Esophagus muscularis mucosa (tissue), 4 donors: ENCODE data around the gene CELF4. TPM values are rescaled to one million over a fixed set of nuclear protein-coding genes. Genes with fewer than 3 reads are reported as not detected.

Experiments used
- DNase-seq: peaks from one replicate; pipeline ENCODE4 v3.0.0-alpha.2; 2017; ENCODE audit errors: extremely low spot score
- H3K27ac ChIP-seq, 4 donors: fragments of 200-600 bp; sonication (generic); replicated peaks in 1 of 4; 1 replicate in 3 of 4; 2 replicates in 1 of 4; pipeline ENCODE4 v1.5.1; 2016 to 2019; ENCODE audit warnings: mild to moderate bottlenecking in 1 of 4
- H3K27me3 ChIP-seq, 4 donors: fragments of 200-600 bp; sonication (generic); one replicate each; pipeline versions ENCODE4 v1.5.1 to v1.6.0; 2016 to 2019
- H3K36me3 ChIP-seq, 4 donors: fragments of 200-600 bp; sonication (generic); one replicate each; pipeline ENCODE4 v1.5.1; 2016 to 2019
- H3K4me1 ChIP-seq, 4 donors: fragments of 200-600 bp; sonication (generic); one replicate each; pipeline ENCODE4 v1.5.1; 2016 to 2019
- H3K4me3 ChIP-seq, 4 donors: fragments of 200-600 bp; sonication (generic); 1 replicate in 2 of 4; 2 replicates in 2 of 4; pipeline ENCODE4 v1.5.1; 2016 to 2019; ENCODE audit warnings: mild to moderate bottlenecking in 4 of 4, moderate library complexity in 1 of 4
- H3K9me3 ChIP-seq, 4 donors: fragments of 200-600 bp; sonication (generic); 1 replicate in 3 of 4; 2 replicates in 1 of 4; pipeline ENCODE4 v1.5.1; 2016 to 2019
- EP300 ChIP-seq: sonication (generic); formaldehyde crosslinking; IDR thresholded peaks from one replicate; pipeline ENCODE4 v1.6.1; 2017; ENCODE audit warnings: antibody characterized with exemption
- POLR2A ChIP-seq: fragments of 450-650 bp; IDR thresholded peaks from one replicate; pipeline ENCODE4 v1.6.1; 2017; ENCODE audit warnings: antibody characterized with exemption, moderate library complexity, mild to moderate bottlenecking, low read depth
- POLR2AphosphoS5 ChIP-seq, 2 donors: sonication (generic); formaldehyde crosslinking; IDR thresholded peaks; one replicate each; pipeline ENCODE4 v1.6.1; 2017; ENCODE audit warnings: antibody characterized with exemption in 2 of 2
- WGBS: methylation state at CpG from one replicate; pipeline ENCODE4 v1.1.5; 2018; 5-methylcytosine and 5-hydroxymethylcytosine counted together
- intact Hi-C: fragments of 100-400 bp; cut with DNase I; formaldehyde crosslinking; loops from one replicate; pipeline ENCODE4 v1.15.1; 2023
- total RNA-seq, 4 donors: library from RNA; depleted of rRNA; stranded (reverse); fragments of >200 nt; gene quantifications; one replicate each; pipeline versions ENCODE4 v1.1.0 to v1.2.1, GENCODE V29; 2016
- TF ChIP-seq, protein P1 (sequence below), 3 experiments: fragments of 200-600 bp in 2 of 3; fragments of 450-650 bp in 1 of 3; sonication (generic) in 2 of 3; IDR thresholded peaks; one replicate each; pipeline ENCODE4 v1.5.1; 2017 to 2019; ENCODE audit warnings: antibody characterized with exemption in 3 of 3, mild to moderate bottlenecking in 2 of 3, moderate library complexity in 1 of 3

CELF4 gene
- total RNA-seq, 4 donors from 2014 or later = 0.86 to 1.8 (median 1.7) TPM

DNA sequence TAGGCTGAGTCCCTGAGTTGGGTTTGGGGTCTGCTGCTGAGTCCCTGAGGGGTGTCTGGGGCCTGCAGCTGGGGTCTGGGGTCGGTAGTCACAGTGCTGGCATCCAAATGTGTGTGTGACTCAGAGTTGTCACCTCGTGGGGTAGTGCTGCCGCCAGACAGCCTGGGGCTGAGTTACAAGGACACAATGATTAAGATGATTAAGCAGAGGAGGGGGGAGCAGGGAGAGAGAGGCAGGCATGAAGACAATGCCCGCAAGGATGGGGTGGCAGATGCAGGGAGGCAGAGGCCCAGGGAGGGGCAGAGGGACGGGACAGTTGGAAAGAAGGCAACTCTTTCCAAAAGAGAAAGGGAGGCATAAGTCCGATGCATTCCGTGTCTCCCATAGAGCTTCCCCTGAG, 120.2 kb downstream of the CELF4 start:
- no peaks in the 10 kb centered on the region for H3K9me3 ChIP-seq
- intact Hi-C loops = loop anchor here (5.0 kb wide), 1 partner anchor 92 kb away; no protein-coding TSS in a partner anchor
- no peaks in the 10 kb centered on the region for H3K36me3 ChIP-seq
- TF ChIP-seq, protein P1, sequence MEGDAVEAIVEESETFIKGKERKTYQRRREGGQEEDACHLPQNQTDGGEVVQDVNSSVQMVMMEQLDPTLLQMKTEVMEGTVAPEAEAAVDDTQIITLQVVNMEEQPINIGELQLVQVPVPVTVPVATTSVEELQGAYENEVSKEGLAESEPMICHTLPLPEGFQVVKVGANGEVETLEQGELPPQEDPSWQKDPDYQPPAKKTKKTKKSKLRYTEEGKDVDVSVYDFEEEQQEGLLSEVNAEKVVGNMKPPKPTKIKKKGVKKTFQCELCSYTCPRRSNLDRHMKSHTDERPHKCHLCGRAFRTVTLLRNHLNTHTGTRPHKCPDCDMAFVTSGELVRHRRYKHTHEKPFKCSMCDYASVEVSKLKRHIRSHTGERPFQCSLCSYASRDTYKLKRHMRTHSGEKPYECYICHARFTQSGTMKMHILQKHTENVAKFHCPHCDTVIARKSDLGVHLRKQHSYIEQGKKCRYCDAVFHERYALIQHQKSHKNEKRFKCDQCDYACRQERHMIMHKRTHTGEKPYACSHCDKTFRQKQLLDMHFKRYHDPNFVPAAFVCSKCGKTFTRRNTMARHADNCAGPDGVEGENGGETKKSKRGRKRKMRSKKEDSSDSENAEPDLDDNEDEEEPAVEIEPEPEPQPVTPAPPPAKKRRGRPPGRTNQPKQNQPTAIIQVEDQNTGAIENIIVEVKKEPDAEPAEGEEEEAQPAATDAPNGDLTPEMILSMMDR (IDR thresholded peaks at IDR 0.05) = no peak
- no peak for TF ChIP-seq POLR2A
- no peak overlapping the region for H3K27ac ChIP-seq
- H3K4me3 ChIP-seq = no peak overlapping the region
- DNase-seq = no peak
- H3K4me1 ChIP-seq = peaks cover 0 to 12% (median under 1%) of the 10 kb centered on the region in 4 donors
- 72% methylated on average over 5 of the region's 7 CpGs for WGBS
- H3K27me3 ChIP-seq = peaks cover 0 to 31% (median 0%) of the 10 kb centered on the region in 4 donors

DNA sequence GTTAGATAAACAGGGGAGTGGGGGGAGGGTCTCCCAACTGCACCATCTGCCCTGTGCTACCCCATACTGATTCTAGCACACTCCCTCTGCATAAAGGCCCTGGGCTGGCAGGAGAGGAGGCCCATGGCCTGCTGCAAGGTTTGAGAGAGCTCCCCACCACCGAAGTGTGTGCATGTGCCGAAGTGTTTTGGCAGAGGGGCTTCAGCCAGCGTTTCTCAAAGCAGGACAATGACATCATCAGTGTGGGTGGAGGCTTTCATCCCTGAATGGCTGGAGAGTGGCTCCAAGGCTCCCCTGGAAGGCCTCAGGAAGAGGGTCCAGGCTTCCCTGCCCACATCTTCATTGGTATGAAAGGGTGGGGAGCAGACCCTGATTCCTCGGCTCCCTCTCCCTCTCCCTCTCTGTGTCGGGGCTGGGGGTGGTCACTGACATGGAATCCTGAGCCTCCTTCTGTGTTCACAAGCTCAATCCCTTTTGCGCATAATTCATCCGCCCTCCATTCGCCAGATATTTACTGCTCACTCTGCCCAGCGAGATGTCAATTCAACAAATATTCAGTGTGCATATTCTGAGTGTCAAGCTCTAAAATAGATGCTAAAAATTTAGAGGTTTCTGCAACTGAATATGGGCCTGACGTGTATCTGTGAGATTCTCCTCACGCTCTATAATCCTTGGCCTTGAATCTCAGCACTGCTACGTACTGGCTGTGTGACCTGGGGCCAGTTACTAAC, 122.1 kb downstream of the CELF4 start:
- Histone ChIP-seq H3K4me3 (no peak overlapping the region), H3K36me3 (no peaks in the 10 kb centered on the region), H3K4me1 (peaks cover 0 to 9% (median 0%) of the 10 kb centered on the region in 4 donors), H3K9me3 (no peaks in the 10 kb centered on the region), H3K27me3 (peaks cover 0 to 31% (median 0%) of the 10 kb centered on the region in 4 donors), H3K27ac (no peak overlapping the region)
- DNase-seq = no peak
- intact Hi-C loops = no loop called here
- WGBS = 74% methylated on average over 12 of the region's 12 CpGs
- no peak for TF ChIP-seq POLR2A

DNA sequence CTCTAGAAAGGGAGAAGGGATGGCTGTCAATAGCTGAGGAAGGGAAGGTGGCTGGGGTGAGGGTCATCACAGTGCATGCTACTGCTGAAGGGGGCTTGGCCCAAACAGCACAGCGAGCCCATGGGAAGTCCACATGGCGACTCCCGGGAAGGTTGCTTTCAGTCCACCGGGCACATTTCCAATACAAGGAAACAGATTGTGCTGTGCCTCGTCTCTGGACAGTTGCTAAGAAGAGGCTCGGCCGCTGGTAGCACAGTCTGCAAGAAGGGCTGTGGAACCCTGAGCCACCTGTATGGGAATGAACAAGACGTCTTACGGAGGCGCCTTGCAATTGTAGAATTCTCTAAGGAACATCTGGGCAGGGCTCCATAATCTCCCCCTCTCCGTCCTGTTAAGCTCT, 123.1 kb downstream of the CELF4 start:
- no peak overlapping the region for H3K4me3 ChIP-seq
- TF ChIP-seq, protein P1 (IDR thresholded peaks at IDR 0.05) = no peak
- TF ChIP-seq POLR2AphosphoS5 (IDR thresholded peaks at IDR 0.05) (no peak), EP300 (no peak), POLR2A (no peak)
- whole genome bisulfite sequencing = 77% methylated on average over 10 of the region's 11 CpGs

DNA sequence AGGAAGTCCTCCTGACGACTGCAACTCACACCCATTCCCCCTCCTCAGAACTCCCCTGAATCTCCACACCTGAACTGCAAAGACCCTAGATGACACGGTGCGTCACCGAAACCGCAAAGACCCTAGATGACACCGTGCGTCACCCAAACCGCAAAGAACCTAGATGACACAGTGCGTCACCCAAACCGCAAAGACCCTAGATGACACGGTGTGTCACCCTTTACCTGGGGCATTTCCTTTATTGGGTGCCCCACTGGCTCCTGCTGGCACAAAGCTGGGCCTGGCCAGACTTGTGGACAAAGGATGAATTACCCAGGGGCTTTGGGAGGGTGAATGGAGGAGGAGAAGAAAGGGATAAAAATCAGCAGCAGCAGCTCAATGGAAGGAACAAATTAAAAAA, 123.8 kb downstream of the CELF4 start:
- intact Hi-C loops = no loop called here
- WGBS = 89% methylated on average over 10 of the region's 11 CpGs
- TF ChIP-seq, protein P1 (IDR thresholded peaks at IDR 0.05) = no peak
- no peak for TF ChIP-seq POLR2AphosphoS5 (IDR thresholded peaks at IDR 0.05)
- TF ChIP-seq POLR2A = no peak
- TF ChIP-seq EP300 = no peak
- Histone ChIP-seq H3K36me3 (no peaks in the 10 kb centered on the region), H3K27ac (no peak overlapping the region), H3K27me3 (peaks cover 0 to 31% (median 0%) of the 10 kb centered on the region in 4 donors), H3K4me1 (peaks cover 0 to 9% (median 0%) of the 10 kb centered on the region in 4 donors), H3K4me3 (no peak overlapping the region), H3K9me3 (no peaks in the 10 kb centered on the region)
- no peak for DNase-seq

More for the DNA sequence above, 123.1 kb downstream of the CELF4 start:
- Histone ChIP-seq H3K27ac (no peak overlapping the region), H3K9me3 (no peaks in the 10 kb centered on the region), H3K4me1 (peaks cover 0 to 9% (median 0%) of the 10 kb centered on the region in 4 donors), H3K36me3 (no peaks in the 10 kb centered on the region), H3K27me3 (peaks cover 0 to 31% (median 0%) of the 10 kb centered on the region in 4 donors)
- intact Hi-C loops = no loop called here
- no peak for DNase-seq

DNA sequence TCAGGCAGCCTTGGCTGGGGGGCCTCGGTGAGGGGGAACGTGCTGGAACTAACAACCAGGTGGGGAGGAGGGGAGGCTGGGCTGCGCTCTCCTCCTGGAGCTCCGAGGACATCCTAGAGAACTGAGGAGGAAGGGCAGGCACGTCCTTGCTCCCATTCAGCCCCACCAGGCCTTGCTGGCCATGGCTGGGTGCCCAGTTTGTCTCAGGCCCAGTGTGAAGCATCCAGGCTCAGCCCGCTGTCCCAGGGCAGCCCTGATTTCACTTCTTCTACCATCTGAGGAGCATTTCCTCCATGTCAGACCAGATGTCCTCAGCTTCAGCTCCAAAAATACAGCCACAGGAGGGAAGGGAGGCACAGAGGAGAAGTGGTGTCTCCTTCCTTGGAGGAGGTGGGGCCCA, 125.4 kb downstream of the CELF4 start:
- Histone ChIP-seq H3K27me3 (peaks cover 0 to 22% (median 0%) of the 10 kb centered on the region in 4 donors), H3K4me1 (peaks cover 0 to 9% (median 0%) of the 10 kb centered on the region in 4 donors), H3K4me3 (no peak overlapping the region), H3K27ac (no peak overlapping the region), H3K9me3 (no peaks in the 10 kb centered on the region), H3K36me3 (no peaks in the 10 kb centered on the region)
- no peak for TF ChIP-seq POLR2A
- TF ChIP-seq POLR2AphosphoS5 (IDR thresholded peaks at IDR 0.05) = no peak
- TF ChIP-seq EP300 = no peak
- TF ChIP-seq, protein P1 (IDR thresholded peaks at IDR 0.05) = no peak
- no peak for DNase-seq
- WGBS = 71% methylated on average over 5 of the region's 6 CpGs
- intact Hi-C loops = no loop called here
